K562 (cell line): Measurements from ENCODE around the gene RCOR2. TPM values are rescaled to one million over a fixed set of nuclear protein-coding genes. Genes with fewer than 3 reads are reported as not detected.

Experiments used
- CBFA2T3 ChIP-seq: fragments of 450-650 bp; IDR thresholded peaks from 2 replicates; pipeline ENCODE4 v1.6.1; 2017
- CBX1 ChIP-seq: sonication (generic); IDR thresholded peaks from 2 replicates; pipeline ENCODE4 v1.6.1; 2016; ENCODE audit warnings: antibody characterized with exemption, low read depth, mild to moderate bottlenecking
- CC2D1A ChIP-seq: fragments of 450-650 bp; IDR thresholded peaks from 2 replicates; pipeline ENCODE4 v1.6.1; 2017; ENCODE audit warnings: mild to moderate bottlenecking
- CREB1 ChIP-seq, 2 experiments: sonication (generic) in 1 of 2; formaldehyde crosslinking in 1 of 2; IDR thresholded peaks; 2 replicates each; pipeline versions ENCODE4 v1.6.1 to v1.8.0; 2012 to 2022; ENCODE audit warnings: inconsistent platforms in 1 of 2, mild to moderate bottlenecking in 1 of 2, missing genetic modification reagents in 1 of 2, moderate library complexity in 1 of 2
- EP400 ChIP-seq: fragments of 450-650 bp; IDR thresholded peaks from 2 replicates; pipeline ENCODE4 v1.6.1; 2017; ENCODE audit warnings: antibody characterized with exemption, mild to moderate bottlenecking, moderate library complexity
- HNRNPUL1 ChIP-seq: fragments of 200-400 bp; formaldehyde crosslinking; IDR thresholded peaks from 2 replicates; pipeline ENCODE4 v1.6.1; 2017; ENCODE audit warnings: low read length
- HOXB6 ChIP-seq: fragments of 250-450 bp; sonication (Bioruptor Pico); IDR thresholded peaks from 2 replicates; pipeline ENCODE4 v1.5.1; 2022; ENCODE audit warnings: mild to moderate bottlenecking, borderline replicate concordance
- LCOR ChIP-seq: sonication (generic); formaldehyde crosslinking; IDR thresholded peaks from 2 replicates; pipeline ENCODE4 v1.8.0; 2022; ENCODE audit warnings: mild to moderate bottlenecking, missing genetic modification reagents
- MAFF ChIP-seq: IDR thresholded peaks from 2 replicates; pipeline ENCODE4 v1.6.1; 2012; ENCODE audit warnings: low read length, improper control_type of control experiment
- NCOA1 ChIP-seq: fragments of 450-650 bp; IDR thresholded peaks from 2 replicates; pipeline ENCODE4 v1.6.1; 2016; ENCODE audit warnings: low read depth
- NR3C1 ChIP-seq: sonication (generic); formaldehyde crosslinking; IDR thresholded peaks from 2 replicates; pipeline ENCODE4 v1.8.1; 2022; ENCODE audit warnings: missing genetic modification reagents
- SIRT6 ChIP-seq: IDR thresholded peaks from one replicate; pipeline ENCODE4 v1.6.1; 2012; ENCODE audit warnings: low read depth, mild to moderate bottlenecking, control low read depth, inconsistent platforms, low read length, moderate library complexity
- THRAP3 ChIP-seq: fragments of 450-650 bp; IDR thresholded peaks from 2 replicates; pipeline ENCODE4 v1.6.1; 2016; ENCODE audit warnings: mild to moderate bottlenecking, inconsistent platforms, borderline replicate concordance
- XRCC3 ChIP-seq: fragments of 450-650 bp; IDR thresholded peaks from 2 replicates; pipeline ENCODE4 v1.6.1; 2017; ENCODE audit warnings: mild to moderate bottlenecking, moderate library complexity
- ZBTB8A ChIP-seq: fragments of 450-650 bp; IDR thresholded peaks from 2 replicates; pipeline ENCODE4 v1.6.1; 2018; ENCODE audit warnings: mild to moderate bottlenecking, moderate library complexity; ENCODE audit not compliant: partially characterized antibody
- ZKSCAN3 ChIP-seq: fragments of 250-450 bp; sonication (Bioruptor Pico); IDR thresholded peaks from 2 replicates; pipeline ENCODE4 v1.4.0; 2020
- ZNF23 ChIP-seq: fragments of 250-450 bp; sonication (Bioruptor Pico); IDR thresholded peaks from 2 replicates; pipeline ENCODE4 v1.4.0; 2020; ENCODE audit warnings: mild to moderate bottlenecking
- ZNF316 ChIP-seq: fragments of 450-650 bp; IDR thresholded peaks from 2 replicates; pipeline ENCODE4 v1.6.1; 2016
- polyA plus RNA-seq, 8 experiments: library from polyadenylated mRNA; depleted of rRNA in 4 of 8; stranded (reverse) in 5 of 8; unstranded in 3 of 8; fragments of >200 nt; fragmentation: Nextera tagmentation in 2 of 8; fragmentation: Illumina TruSeq in 1 of 8; extraction: Ambion mirVana in 2 of 8; extraction: Trizol in 1 of 8; gene quantifications; 2 replicates each; pipeline versions ENCODE4 v1.2.1 to v1.2.3, GENCODE V29; 2011 to 2014; ENCODE audit warnings: inconsistent platforms in 1 of 8, missing spikeins in 1 of 8
- total RNA-seq, 7 experiments: library from RNA; depleted of rRNA in 6 of 7; stranded (reverse); fragments of >200 nt in 6 of 7; fragmentation: Illumina TruSeq in 2 of 7; extraction: Trizol in 2 of 7; gene quantifications; 2 replicates each; pipeline versions ENCODE4 v1.2.1 to v1.2.3, GENCODE V29; 2011 to 2021; ENCODE audit warnings: low replicate concordance in 1 of 7
- TF ChIP-seq, protein P1 (sequence below): fragments of 200-800 bp; sonication (Bioruptor generic); IDR thresholded peaks from 2 replicates; pipeline ENCODE4 v1.6.1; 2016; ENCODE audit warnings: missing genetic modification characterization, missing compliant biosample characterization
- TF ChIP-seq, protein P2 (sequence below): fragments of 450-650 bp; IDR thresholded peaks from 2 replicates; pipeline ENCODE4 v1.6.1; 2016
- TF ChIP-seq, protein P3 (sequence below): fragments of 250-450 bp; sonication (Bioruptor Pico); IDR thresholded peaks from 2 replicates; pipeline ENCODE4 v1.8.0; 2022; ENCODE audit warnings: moderate library complexity, mild to moderate bottlenecking, inconsistent platforms

RCOR2 gene
- total and polyA plus RNA-seq, 9 of the 15 experiments (the other 6 are each of a cell fraction or from before 2014, with no cell fraction given): 0.04 to 6.5 (median 2.5) TPM; not detected in 1

DNA sequence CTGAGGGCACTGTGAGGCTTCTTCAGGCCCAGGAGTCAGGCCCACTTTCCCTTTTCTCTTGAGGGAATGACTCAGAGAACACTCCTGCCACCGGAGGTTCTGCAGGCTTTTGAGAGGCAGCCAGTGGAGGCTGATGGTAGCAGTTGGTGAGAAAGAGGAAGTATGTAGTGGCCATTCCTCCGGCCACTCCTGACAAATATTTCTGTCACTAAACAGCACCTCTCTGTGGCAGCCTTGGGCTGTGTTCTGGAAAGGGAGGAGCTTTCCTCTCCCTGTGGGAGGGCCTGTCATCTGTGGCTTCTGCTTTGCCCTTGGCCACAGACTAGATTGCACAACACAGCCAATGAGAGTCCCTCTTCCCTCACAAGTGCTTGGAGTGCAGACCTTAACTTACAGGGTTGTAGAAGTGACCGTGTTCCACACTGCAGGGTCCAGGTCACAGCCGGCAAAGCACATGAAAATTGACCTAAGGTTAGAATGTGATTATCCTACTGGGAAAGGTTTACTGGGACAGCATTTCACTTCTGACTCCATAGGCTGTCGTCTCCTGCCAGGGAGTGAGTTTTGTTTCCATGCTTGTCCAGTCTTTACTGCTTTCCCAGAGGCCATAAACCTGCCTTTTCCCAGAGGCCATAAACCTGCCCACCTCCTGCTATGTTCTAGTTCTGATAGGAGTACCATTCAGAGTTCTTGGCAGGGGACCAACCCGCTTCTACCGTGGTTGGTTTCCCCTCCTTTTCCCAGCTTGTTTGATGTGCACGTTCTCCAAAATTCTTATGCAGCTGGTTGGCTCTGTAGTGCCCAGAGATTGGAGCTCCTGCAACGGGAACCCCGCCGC, 44.8 kb downstream of the RCOR2 start (continued):
- TF ChIP-seq, protein P1, sequence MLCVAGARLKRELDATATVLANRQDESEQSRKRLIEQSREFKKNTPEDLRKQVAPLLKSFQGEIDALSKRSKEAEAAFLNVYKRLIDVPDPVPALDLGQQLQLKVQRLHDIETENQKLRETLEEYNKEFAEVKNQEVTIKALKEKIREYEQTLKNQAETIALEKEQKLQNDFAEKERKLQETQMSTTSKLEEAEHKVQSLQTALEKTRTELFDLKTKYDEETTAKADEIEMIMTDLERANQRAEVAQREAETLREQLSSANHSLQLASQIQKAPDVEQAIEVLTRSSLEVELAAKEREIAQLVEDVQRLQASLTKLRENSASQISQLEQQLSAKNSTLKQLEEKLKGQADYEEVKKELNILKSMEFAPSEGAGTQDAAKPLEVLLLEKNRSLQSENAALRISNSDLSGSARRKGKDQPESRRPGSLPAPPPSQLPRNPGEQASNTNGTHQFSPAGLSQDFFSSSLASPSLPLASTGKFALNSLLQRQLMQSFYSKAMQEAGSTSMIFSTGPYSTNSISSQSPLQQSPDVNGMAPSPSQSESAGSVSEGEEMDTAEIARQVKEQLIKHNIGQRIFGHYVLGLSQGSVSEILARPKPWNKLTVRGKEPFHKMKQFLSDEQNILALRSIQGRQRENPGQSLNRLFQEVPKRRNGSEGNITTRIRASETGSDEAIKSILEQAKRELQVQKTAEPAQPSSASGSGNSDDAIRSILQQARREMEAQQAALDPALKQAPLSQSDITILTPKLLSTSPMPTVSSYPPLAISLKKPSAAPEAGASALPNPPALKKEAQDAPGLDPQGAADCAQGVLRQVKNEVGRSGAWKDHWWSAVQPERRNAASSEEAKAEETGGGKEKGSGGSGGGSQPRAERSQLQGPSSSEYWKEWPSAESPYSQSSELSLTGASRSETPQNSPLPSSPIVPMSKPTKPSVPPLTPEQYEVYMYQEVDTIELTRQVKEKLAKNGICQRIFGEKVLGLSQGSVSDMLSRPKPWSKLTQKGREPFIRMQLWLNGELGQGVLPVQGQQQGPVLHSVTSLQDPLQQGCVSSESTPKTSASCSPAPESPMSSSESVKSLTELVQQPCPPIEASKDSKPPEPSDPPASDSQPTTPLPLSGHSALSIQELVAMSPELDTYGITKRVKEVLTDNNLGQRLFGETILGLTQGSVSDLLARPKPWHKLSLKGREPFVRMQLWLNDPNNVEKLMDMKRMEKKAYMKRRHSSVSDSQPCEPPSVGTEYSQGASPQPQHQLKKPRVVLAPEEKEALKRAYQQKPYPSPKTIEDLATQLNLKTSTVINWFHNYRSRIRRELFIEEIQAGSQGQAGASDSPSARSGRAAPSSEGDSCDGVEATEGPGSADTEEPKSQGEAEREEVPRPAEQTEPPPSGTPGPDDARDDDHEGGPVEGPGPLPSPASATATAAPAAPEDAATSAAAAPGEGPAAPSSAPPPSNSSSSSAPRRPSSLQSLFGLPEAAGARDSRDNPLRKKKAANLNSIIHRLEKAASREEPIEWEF: no peak
- peak; percentile 58 for TF ChIP-seq EP400
- no peak for TF ChIP-seq XRCC3
- no peak for TF ChIP-seq CBFA2T3
- TF ChIP-seq MAFF: no peak
- TF ChIP-seq NCOA1: no peak
- TF ChIP-seq HOXB6: no peak
- TF ChIP-seq ZNF23 (CRISPR knock-in tag): no peak
- TF ChIP-seq, protein P2, sequence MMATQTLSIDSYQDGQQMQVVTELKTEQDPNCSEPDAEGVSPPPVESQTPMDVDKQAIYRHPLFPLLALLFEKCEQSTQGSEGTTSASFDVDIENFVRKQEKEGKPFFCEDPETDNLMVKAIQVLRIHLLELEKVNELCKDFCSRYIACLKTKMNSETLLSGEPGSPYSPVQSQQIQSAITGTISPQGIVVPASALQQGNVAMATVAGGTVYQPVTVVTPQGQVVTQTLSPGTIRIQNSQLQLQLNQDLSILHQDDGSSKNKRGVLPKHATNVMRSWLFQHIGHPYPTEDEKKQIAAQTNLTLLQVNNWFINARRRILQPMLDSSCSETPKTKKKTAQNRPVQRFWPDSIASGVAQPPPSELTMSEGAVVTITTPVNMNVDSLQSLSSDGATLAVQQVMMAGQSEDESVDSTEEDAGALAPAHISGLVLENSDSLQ: peak; percentile 89
- TF ChIP-seq ZBTB8A: no peak
- TF ChIP-seq CREB1 (IDR thresholded peaks at IDR 0.05): no peak; the same call in 1 of the 2 replicates
- TF ChIP-seq CREB1 (CRISPR knock-in tag; IDR thresholded peaks at IDR 0.05): peak; percentile 66; the same call in 1 of the 2 replicates
- TF ChIP-seq HNRNPUL1: no peak
- TF ChIP-seq ZNF316: no peak
- peak; percentile 87 for TF ChIP-seq LCOR
- TF ChIP-seq CC2D1A: peak; percentile 84
- TF ChIP-seq, protein P3, sequence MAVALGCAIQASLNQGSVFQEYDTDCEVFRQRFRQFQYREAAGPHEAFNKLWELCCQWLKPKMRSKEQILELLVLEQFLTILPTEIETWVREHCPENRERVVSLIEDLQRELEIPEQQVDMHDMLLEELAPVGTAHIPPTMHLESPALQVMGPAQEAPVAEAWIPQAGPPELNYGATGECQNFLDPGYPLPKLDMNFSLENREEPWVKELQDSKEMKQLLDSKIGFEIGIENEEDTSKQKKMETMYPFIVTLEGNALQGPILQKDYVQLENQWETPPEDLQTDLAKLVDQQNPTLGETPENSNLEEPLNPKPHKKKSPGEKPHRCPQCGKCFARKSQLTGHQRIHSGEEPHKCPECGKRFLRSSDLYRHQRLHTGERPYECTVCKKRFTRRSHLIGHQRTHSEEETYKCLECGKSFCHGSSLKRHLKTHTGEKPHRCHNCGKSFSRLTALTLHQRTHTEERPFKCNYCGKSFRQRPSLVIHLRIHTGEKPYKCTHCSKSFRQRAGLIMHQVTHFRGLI: no peak
- TF ChIP-seq CBX1: no peak; the same call in 1 of the 2 replicates
- TF ChIP-seq THRAP3: no peak
- TF ChIP-seq SIRT6: no peak
- TF ChIP-seq NR3C1 (CRISPR knock-in tag): no peak
- no peak for TF ChIP-seq ZKSCAN3 (CRISPR knock-in tag)
